GM18858 (cell line): ENCODE measurements around the gene IFNL2.
"Not testable (repeated sequence)": the region's sequence is repeated elsewhere in the genome, so short reads cannot be mapped to it uniquely, and the experiment has no call there.

Experiments used
- ATAC-seq: cut with Tn5 transposase; IDR thresholded peaks from one replicate; pipeline ENCODE4 v1.9.1; 2021; ENCODE audit not compliant: unreplicated experiment

Gene IFNL2

GRCh38 chr19:39296055-39296645 lies 28.0 kb downstream of the IFNL2 start, which contains the start of gene IFNL1:
Gene IFNL1 (plus strand): TSS chr19:39296407. CDS start chr19:39296422, 15 bp downstream.
- no peak for ATAC-seq

GRCh38 chr19:39296906-39297305 lies 28.7 kb downstream of the IFNL2 start:
- ATAC-seq: no peak

GRCh38 chr19:39297931-39298634 lies 29.9 kb downstream of the IFNL2 start:
- ATAC-seq: no peak

DNA sequence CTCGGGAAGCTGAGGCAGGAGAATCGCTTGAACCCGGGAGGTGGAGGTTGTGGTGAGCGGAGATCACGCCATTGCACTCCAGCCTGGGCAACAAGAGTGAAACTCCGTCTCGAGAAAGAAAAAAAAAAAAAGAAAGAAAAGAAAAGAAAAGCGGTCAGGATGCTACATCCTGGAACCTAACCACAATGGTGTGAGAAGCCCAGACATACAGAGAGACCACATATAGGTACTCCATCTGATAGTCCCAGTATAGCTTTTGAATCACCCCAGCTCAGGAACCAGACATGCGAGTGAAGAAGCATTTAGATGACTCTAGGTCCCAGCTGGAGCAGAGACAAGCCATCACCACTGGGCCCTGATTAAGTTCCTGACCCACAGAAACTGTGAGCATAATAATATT lies 31.2 kb downstream of the IFNL2 start:
- ATAC-seq: no peak

DNA sequence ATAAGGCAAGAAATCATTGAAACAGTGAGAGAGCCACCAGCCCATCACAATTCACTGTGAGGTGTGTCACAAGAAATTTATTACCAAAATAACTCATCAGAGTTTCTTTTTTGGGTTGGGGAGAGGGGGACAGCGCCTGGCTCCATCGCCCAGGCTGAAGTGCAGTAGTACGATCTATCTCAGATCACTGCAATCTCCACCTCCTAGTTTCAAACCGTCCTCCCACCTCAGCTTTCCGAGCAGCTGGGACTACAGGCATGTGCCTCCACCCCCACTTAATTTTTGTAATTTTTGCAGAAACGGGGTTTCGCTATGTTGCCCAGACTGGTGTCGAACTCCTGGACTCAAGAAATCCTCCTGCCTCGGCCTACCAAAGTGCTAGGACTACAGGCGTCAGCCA lies 31.6 kb downstream of the IFNL2 start:
- no peak for ATAC-seq

GRCh38 chr19:39301021-39301420 lies 32.8 kb downstream of the IFNL2 start:
- ATAC-seq: no peak

DNA sequence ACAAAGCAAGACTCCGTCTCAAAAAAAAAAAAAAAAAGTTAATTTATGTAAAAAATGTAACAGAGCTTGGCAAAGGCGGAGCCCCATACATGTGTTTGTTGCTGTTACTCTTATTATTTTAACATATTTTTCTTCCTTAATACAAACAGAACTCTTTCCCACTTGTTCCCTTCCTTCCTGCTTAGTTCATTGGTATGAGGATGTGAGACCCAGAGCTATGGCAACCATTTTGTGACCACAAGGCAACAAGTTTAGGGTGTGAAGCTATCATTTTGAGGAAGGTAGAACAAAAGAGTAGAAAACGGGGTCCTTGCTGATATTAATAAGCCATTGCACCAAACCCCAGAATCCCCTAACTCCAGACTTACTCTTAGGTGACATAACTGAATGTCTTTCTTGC lies 33.4 kb downstream of the IFNL2 start:
- ATAC-seq: no peak

DNA sequence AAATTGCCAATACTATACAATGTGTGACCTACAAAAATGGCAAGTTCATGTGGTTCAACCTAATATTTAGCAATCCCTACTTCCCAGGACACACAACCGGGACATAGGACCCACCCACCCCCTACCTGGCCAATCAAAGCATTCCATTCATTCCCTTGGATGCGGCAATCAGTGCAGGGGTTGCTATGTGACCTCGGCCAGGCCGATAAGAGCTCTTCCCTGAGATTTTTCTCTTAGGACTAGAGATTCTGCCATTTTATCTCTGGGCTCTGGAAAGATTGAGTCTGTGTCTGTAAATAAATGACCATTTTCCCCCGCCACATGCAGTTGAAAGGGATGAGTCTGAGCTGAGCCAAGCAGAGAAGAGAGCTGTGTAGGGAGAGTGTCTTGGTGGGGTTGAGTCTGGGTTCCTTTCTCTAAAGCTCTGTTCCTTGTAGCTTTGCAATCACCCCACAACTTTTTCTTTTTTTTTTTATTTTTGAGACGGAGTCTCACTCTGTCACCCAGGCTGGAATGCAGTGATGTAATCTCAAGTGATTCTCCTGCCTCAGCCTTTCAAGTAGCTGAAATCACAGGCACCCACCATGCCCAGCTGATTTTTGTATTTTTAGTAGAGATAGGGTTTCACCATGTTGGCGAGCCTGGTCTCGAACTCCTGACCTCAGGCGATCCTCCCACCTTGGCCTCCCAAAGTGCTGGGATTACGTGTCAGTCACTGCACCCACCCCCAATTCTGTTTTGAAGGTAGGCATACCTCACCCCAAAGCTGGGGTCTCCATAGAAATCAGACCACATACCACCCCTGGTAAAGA lies 35.4 kb downstream of the IFNL2 start:
- no peak for ATAC-seq

- no peak for ATAC-seq
These were observed 36.0 kb downstream of the IFNL2 start for GRCh38 chr19:39304185-39304513.

GRCh38 chr19:39304701-39305571 lies 36.7 kb downstream of the IFNL2 start:
- ATAC-seq: no peak

DNA sequence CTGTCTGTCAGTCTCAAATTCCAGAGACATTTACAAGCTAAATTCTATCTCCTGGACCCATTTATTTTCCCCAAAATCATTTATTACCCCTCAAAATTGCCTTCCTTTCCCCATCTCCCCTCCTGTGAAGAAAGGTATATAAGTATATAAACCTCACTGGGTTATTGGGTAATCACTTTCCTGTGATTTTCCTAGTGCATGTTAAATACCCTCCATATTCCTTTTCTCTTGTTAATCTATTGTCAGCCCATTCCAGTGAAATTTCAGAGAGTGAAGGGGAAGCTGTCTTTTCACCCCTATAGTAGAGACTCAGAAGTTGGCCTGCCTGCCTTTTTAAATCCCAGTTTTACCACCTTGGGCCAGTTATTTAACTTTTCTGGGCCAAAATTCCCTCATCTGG lies 37.9 kb downstream of the IFNL2 start:
- no peak for ATAC-seq

- ATAC-seq: no peak
These were observed 39.0 kb downstream of the IFNL2 start for GRCh38 chr19:39307046-39307821.

- ATAC-seq: no peak
These were observed 39.8 kb downstream of the IFNL2 start for GRCh38 chr19:39307822-39308530.

DNA sequence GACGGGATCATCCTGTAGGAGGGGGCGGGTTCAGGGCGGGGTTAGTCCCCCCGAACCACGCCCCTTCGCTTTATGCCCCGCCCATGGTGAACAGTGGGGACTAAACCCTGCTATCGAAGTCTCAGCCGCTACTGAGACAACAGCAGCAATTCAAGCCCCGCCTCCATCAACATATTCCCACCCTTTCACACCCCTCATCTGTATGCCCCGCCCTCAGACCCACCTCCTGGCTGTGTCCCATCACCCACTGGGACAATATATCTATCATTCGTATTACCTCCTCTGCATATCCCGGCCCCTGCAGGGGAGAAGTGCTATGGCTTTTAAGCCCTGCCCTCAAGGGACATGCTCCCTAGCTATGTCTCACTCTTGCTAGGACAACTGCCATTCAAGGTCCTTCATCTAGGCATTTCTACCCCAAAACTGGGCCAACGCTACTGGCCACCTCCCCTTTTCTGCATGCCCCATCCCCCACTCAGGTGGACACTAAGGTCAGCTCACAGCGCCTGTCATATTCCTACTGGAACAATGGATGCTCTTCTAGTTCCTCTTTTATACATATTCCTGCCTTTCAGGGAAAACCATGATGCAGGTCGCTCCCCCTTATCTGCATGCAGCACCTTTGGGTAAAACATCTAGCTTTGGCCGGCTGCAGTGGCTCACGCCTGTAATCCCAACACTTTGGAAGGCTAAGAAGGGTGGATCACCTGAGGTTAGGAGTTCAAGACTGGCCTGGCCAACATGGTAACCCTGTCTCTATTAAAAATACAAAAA lies 40.5 kb downstream of the IFNL2 start:
- ATAC-seq: no peak

GRCh38 chr19:39309305-39309670 lies 41.1 kb downstream of the IFNL2 start:
- not testable (repeated sequence) for ATAC-seq

DNA sequence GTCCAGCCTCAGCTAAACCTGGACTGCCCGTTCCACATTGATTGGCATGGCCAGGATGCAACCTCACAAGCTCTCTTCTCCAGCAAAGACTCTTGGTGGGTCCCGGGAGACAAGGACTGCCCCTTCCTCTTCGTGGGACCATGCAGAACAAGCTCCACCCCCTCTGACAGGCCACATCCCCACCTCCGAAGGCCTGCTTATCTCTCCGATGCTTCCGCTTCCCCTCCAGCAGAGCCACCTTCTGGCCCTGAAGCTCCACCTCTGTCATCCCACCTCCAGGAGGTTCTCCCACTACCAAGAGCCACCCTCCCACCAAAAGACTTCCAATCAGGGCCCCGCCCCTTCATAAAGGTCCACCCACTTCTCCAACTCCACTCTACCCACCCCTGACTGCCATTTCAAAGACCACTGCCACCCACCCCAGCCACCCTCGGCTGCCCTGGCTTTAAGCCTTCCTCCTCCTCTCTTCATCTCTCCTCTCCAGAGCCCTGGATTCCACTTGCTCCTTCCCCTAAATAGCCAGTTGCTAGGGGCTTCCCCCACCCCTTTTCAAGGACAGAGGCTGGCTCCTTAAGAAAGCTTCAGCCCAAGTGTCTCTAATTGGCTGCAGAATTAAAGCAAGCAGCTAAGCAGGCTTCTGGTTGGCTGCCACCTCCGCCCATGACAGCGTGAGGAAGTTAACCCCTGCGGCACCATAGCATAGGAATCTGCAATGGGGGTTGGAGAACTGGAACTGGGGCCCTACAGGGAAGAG lies 42.5 kb downstream of the IFNL2 start:
- ATAC-seq: no peak

- ATAC-seq: no peak
These were observed 46.0 kb downstream of the IFNL2 start for GRCh38 chr19:39314016-39314728.

DNA sequence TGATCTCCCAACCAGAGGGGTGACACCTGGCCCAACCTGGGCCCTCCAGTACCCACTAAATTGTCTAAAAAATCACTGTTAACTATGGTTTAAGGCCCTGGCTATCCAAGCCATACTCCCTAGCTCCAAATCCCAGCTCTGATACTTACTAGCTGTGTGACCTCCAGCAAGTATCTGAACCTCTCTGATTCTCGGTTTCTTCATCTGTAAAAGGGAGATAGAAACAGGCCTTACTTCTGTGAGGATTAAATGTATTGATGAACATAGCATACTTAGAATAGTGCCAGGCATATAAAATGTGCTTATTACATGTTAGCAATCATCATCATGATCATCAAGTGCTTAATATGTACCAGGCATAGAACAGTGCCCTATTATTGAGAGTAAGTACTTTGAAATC lies 47.7 kb downstream of the IFNL2 start:
- ATAC-seq: no peak
